Measurements from ENCODE around the gene AGAP1. TPM values are rescaled to one million over a fixed set of nuclear protein-coding genes. Genes with fewer than 3 reads are reported as not detected.

AGAP1 gene
- total RNA-seq, 1 experiment from 2014 or later: 25.8 TPM

GRCh38 chr2:235480614-235481013, 13.2 kb upstream of the AGAP1 start:
- WGBS (ENCODE audit: extremely low coverage, insufficient read length, low lambda C conversion rate): no CpG with 5 or more reads among the region's 4 CpGs
- Histone ChIP-seq H2AK5ac (ENCODE audit: insufficient read length, low read length) (no peak overlapping the region), H2BK12ac (ENCODE audit: insufficient read length, low read depth, low read length) (no peak overlapping the region), H3K4me2 (ENCODE audit: insufficient read depth, insufficient read length, low read length) (no peak overlapping the region), H3K27ac (ENCODE audit: insufficient read length, low read depth, low read length) (no peak overlapping the region), H4K91ac (ENCODE audit: insufficient read length, low read depth, low read length) (no peak overlapping the region), H3K4me1 (ENCODE audit: insufficient read depth, low read length) (no peaks in the 10 kb centered on the region), H3K23me2 (ENCODE audit: insufficient read length, low read depth, low read length, poor library complexity, severe bottlenecking) (no peaks in the 10 kb centered on the region), H3K56ac (ENCODE audit: insufficient read length, low read depth, low read length) (no peak overlapping the region), H2AFZ (ENCODE audit: low read length) (no peak overlapping the region), H4K20me1 (ENCODE audit: control insufficient read depth, insufficient read depth, insufficient read length) (no peaks in the 10 kb centered on the region), H4K8ac (replicated peaks; ENCODE audit: insufficient read length, low read depth, low read length) (no peak overlapping the region), H4K5ac (ENCODE audit: insufficient read length, low read depth, low read length) (no peak overlapping the region), H3T11ph (ENCODE audit: low read length) (no peak overlapping the region), H3K4ac (ENCODE audit: low read depth, low read length) (no peak overlapping the region), H2BK15ac (ENCODE audit: low read depth, low read length) (no peak overlapping the region), H3K23ac (ENCODE audit: insufficient read length, low read depth, low read length) (no peak overlapping the region), H3K9ac (ENCODE audit: extremely low read depth, insufficient read length, low read length) (no peak overlapping the region), H3K9me3 (ENCODE audit: control insufficient read depth, low read depth, low read length) (no peaks in the 10 kb centered on the region), H2BK20ac (ENCODE audit: low read depth, low read length, poor library complexity, severe bottlenecking) (no peak overlapping the region), H3K79me1 (ENCODE audit: insufficient read depth, low read depth, low read length, poor library complexity, severe bottlenecking) (no peaks in the 10 kb centered on the region), H2BK120ac (ENCODE audit: low read depth, low read length, poor library complexity, severe bottlenecking) (no peak overlapping the region), H3K79me2 (ENCODE audit: insufficient read depth, low read length) (no peaks in the 10 kb centered on the region), H2BK5ac (ENCODE audit: insufficient read length, low read length) (no peak overlapping the region), H3K18ac (ENCODE audit: insufficient read length, low read depth, low read length) (no peak overlapping the region), H3K14ac (ENCODE audit: insufficient read depth, low read length) (no peak overlapping the region), H3K27me3 (ENCODE audit: insufficient read depth, low read length) (no peaks in the 10 kb centered on the region)
- no peak for DNase-seq
- no peak for TF ChIP-seq CTCF (conservative IDR thresholded peaks at IDR 0.05)
- peaks cover 2% of the 10 kb centered on the region for H3K27me3 Mint-ChIP-seq (ENCODE audit: low read depth)
- H3K4me1 Mint-ChIP-seq: no peaks in the 10 kb centered on the region
- H3K4me3 Mint-ChIP-seq: no peak overlapping the region
- H3K9me3 Mint-ChIP-seq: peaks cover 3 to 5% of the 10 kb centered on the region in 2 experiments; a peak in 4 of 5 replicates
- H3K27ac Mint-ChIP-seq: no peak overlapping the region
- no peaks in the 10 kb centered on the region; a peak in 1 of 7 replicates for H3K36me3 Mint-ChIP-seq (ENCODE audit: insufficient read depth in 1 of 3, low read depth in 3 of 3)

Measured in H9 (cell line).